HG03135 (cell line): ENCODE data around the gene POLR3H.

ENCODE experiments used
- ATAC-seq: cut with Tn5 transposase; IDR thresholded peaks from one replicate; pipeline ENCODE4 v1.9.1; 2021; ENCODE audit warnings: mild to moderate bottlenecking, moderate library complexity; ENCODE audit not compliant: unreplicated experiment

POLR3H gene

GRCh38 chr22:41539146-41540005, 4.9 kb downstream of the POLR3H start:
- ATAC-seq, result no peak

- ATAC-seq, result no peak
These were observed 5.7 kb downstream of the POLR3H start for GRCh38 chr22:41538583-41538982.

GRCh38 chr22:41537203-41537602, 7.1 kb downstream of the POLR3H start:
- ATAC-seq, result no peak

GRCh38 chr22:41535244-41535643, 9.0 kb downstream of the POLR3H start:
- ATAC-seq, result no peak

GRCh38 chr22:41534219-41534618, 10.1 kb downstream of the POLR3H start:
- no peak for ATAC-seq

- no peak for ATAC-seq
These were observed 11.1 kb downstream of the POLR3H start for GRCh38 chr22:41532908-41533825.

- no peak for ATAC-seq
These were observed 12.4 kb downstream of the POLR3H start for GRCh38 chr22:41531715-41532477.

- ATAC-seq, result no peak
These were observed 13.2 kb downstream of the POLR3H start for GRCh38 chr22:41530890-41531714.

- ATAC-seq, result no peak
These were observed 15.2 kb downstream of the POLR3H start for GRCh38 chr22:41528938-41529561.

GRCh38 chr22:41528132-41528766, 16.0 kb downstream of the POLR3H start:
- no peak for ATAC-seq

GRCh38 chr22:41526830-41527799, 17.2 kb downstream of the POLR3H start:
- no peak for ATAC-seq

GRCh38 chr22:41526226-41526829, 17.9 kb downstream of the POLR3H start:
- ATAC-seq, result no peak

GRCh38 chr22:41525450-41526225, 18.6 kb downstream of the POLR3H start:
- ATAC-seq, result no peak

- no peak for ATAC-seq
These were observed 19.3 kb downstream of the POLR3H start for GRCh38 chr22:41524809-41525449.

GRCh38 chr22:41524251-41524661, 20.0 kb downstream of the POLR3H start:
- ATAC-seq, result no peak

GRCh38 chr22:41523464-41524221, 20.6 kb downstream of the POLR3H start:
- no peak for ATAC-seq
